Measurements from ENCODE around the gene PLGRKT. TPM values are rescaled to one million over a fixed set of nuclear protein-coding genes. Genes with fewer than 3 reads are reported as not detected.

PLGRKT gene
- total RNA-seq, 2 donors from 2014 or later, result 3.3 to 7.8 TPM

DNA sequence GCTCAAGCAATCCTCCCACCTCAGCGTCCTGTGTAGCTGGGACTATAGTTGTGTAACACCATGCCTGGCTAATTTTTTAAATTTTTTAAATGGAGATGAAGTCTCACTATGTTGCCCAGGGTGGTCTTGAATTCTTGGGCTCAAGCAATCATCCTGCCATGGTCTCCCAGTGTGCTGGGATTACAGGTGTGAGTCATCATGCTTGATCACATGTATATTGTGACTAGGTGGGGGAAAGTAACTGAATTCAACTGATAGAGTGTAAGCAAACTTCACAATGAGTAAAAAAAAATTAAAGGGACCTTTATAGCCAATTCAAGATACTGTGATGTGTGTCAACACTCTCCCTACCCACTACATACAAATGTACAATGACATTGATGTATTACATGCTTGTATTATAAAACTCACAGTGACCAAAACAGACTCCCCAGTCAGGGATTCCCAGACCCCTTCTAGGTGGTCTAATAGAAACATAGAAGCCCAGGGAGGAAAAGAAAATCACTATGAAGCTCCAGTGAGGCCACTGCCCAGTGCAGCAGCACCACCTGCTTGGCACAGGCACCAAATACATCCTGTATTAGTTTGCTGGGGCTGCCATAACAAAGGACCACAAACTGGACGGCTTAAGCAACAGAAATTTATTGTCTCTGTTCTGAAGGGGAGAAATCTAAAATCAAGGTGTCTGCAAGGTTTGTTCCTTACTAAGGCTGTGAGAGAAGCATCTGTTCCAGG, 8.8 kb downstream of the PLGRKT start:
- H3K4me1 ChIP-seq, result no peaks in the 10 kb centered on the region
- no peaks in the 10 kb centered on the region for H3K27me3 ChIP-seq
- ATAC-seq (no peak), DNase-seq (no peak)
- TF ChIP-seq, protein P1, sequence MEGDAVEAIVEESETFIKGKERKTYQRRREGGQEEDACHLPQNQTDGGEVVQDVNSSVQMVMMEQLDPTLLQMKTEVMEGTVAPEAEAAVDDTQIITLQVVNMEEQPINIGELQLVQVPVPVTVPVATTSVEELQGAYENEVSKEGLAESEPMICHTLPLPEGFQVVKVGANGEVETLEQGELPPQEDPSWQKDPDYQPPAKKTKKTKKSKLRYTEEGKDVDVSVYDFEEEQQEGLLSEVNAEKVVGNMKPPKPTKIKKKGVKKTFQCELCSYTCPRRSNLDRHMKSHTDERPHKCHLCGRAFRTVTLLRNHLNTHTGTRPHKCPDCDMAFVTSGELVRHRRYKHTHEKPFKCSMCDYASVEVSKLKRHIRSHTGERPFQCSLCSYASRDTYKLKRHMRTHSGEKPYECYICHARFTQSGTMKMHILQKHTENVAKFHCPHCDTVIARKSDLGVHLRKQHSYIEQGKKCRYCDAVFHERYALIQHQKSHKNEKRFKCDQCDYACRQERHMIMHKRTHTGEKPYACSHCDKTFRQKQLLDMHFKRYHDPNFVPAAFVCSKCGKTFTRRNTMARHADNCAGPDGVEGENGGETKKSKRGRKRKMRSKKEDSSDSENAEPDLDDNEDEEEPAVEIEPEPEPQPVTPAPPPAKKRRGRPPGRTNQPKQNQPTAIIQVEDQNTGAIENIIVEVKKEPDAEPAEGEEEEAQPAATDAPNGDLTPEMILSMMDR (IDR thresholded peaks at IDR 0.05), result no peak
- no peak for TF ChIP-seq POLR2A (IDR thresholded peaks at IDR 0.05)
- no peaks in the 10 kb centered on the region for H3K9me3 ChIP-seq
- no peaks in the 10 kb centered on the region for H3K36me3 ChIP-seq (replicated peaks in 1 of 2; ENCODE audit: insufficient read depth in 1 of 2, low read depth in 2 of 2)
- no peak overlapping the region for H3K4me3 ChIP-seq
- intact Hi-C loops (cut with DNase I), result no loop called here
- WGBS, 2 donors, result 81 to 97% methylated on average over 2 of the region's 2 CpGs
- H3K27ac ChIP-seq, result no peak overlapping the region

DNA sequence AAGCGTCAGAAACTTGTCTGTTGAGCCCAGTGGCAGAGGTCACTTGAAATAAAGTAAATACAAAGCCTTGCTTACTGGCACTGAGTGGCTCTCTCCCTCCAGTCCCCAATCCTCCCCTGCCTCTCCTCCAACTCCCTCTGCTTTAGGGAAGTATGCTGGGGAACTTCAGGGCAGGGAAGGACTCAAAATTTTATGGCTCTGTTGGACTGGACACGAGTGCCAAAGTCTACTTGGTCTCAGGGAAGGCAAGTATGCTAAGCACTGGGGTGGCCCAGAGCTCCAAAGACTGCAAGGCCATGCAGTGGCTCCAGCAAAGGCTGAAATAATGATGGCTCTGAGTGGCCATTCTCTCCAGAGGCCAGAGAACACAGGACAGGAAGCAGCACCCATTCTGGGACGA, 9.6 kb downstream of the PLGRKT start:
- no peak for DNase-seq
- intact Hi-C loops (cut with DNase I), result no loop called here
- no peaks in the 10 kb centered on the region for H3K36me3 ChIP-seq (replicated peaks in 1 of 2; ENCODE audit: insufficient read depth in 1 of 2, low read depth in 2 of 2)
- no peaks in the 10 kb centered on the region for H3K4me1 ChIP-seq
- no peak overlapping the region for H3K27ac ChIP-seq
- H3K9me3 ChIP-seq, result no peaks in the 10 kb centered on the region
- 56 to 72% methylated on average over 3 of the region's 3 CpGs for WGBS, 2 donors
- TF ChIP-seq, protein P1 (IDR thresholded peaks at IDR 0.05), result no peak
- no peak for TF ChIP-seq POLR2A (IDR thresholded peaks at IDR 0.05)
- H3K27me3 ChIP-seq, result no peaks in the 10 kb centered on the region
- no peak overlapping the region for H3K4me3 ChIP-seq
- no peak for ATAC-seq

DNA sequence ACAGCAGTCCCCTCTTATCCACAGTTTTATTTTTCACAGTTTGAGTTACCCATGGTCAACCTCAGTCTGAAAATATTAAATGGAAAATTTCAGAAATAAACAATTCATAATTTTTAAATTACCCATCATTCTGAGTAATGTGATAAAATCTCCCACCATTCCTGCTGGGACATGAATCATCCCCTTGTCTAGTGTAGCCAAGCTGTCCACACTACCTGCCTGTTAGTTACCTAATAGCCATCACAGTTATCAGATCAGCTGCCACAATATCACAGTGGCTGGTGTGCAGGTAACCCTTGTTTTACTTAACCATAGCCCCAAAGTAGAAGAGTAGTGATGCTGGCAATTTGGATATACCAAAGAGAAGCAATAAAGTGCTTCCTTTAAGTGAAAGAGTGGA, 10.7 kb downstream of the PLGRKT start:
- no peak overlapping the region for H3K27ac ChIP-seq
- DNase-seq (no peak), ATAC-seq (no peak)
- TF ChIP-seq POLR2A (IDR thresholded peaks at IDR 0.05), result no peak
- TF ChIP-seq, protein P1 (IDR thresholded peaks at IDR 0.05), result no peak
- intact Hi-C loops (cut with DNase I), result no loop called here
- H3K4me1 ChIP-seq, result no peaks in the 10 kb centered on the region
- no peaks in the 10 kb centered on the region for H3K27me3 ChIP-seq
- no peak overlapping the region for H3K4me3 ChIP-seq
- no peaks in the 10 kb centered on the region for H3K9me3 ChIP-seq
- no peaks in the 10 kb centered on the region for H3K36me3 ChIP-seq (replicated peaks in 1 of 2; ENCODE audit: insufficient read depth in 1 of 2, low read depth in 2 of 2)

DNA sequence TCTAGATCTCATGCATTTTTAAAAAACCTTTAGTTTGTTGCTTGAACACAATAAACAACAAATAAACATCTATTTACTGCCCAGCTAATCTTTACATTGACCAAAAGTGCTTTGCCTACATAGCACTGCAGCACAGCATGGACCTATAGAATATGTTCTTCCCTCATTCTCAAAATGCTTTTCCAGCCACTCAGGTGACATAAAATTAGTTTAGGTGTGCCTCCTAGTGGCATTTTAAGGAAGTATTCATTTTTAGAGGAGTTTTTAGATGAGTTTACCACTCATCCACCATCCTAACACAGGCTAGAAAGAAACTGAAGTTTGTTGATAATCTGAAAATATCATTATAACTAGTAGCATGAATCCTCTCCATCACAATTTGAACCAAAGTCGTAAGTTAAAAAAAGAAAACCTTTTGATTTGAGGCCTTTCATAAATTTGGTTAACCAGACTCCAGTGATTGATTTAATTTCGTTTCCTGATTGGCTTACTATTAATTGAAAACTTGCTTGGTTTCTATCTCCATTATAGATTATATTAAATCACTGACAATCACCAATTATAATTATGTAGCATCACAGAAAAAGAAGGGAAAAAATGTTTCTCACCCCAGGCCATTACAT, 12.6 kb downstream of the PLGRKT start:
- H3K9me3 ChIP-seq, result no peaks in the 10 kb centered on the region
- ATAC-seq, result no peak
- 88 to 94% methylated on average over 2 of the region's 2 CpGs for WGBS, 2 donors
- DNase-seq, result no peak
- no peaks in the 10 kb centered on the region for H3K27me3 ChIP-seq
- no peak overlapping the region for H3K27ac ChIP-seq
- intact Hi-C loops (cut with DNase I), result no loop called here
- no peaks in the 10 kb centered on the region for H3K36me3 ChIP-seq (replicated peaks in 1 of 2; ENCODE audit: insufficient read depth in 1 of 2, low read depth in 2 of 2)
- H3K4me1 ChIP-seq, result no peaks in the 10 kb centered on the region
- no peak for TF ChIP-seq POLR2A (IDR thresholded peaks at IDR 0.05)
- TF ChIP-seq, protein P1 (IDR thresholded peaks at IDR 0.05), result peak in 4 of 7 experiments; percentile 6 to 29 (median 19)
- no peak overlapping the region for H3K4me3 ChIP-seq

DNA sequence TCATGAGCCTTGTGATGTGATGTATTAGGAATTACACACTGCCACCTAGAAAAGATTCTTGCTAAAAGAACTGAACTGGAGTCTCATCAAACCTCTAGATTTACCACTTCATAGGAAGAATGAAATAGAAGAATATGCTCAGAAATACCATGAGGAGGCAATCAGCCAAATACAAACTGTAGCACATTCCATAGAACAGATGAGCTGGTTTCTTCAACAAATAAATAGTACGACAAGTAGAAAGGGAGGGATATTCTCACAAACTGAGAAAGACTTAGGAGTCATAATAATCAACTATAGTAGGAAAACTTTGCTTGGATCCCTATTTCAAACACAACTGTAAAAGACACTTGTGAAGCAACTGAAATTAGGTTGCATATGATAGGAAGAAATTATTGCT, 15.4 kb downstream of the PLGRKT start:
- Histone ChIP-seq H3K27ac (no peak overlapping the region), H3K36me3 (replicated peaks in 1 of 2; ENCODE audit: insufficient read depth in 1 of 2, low read depth in 2 of 2) (no peaks in the 10 kb centered on the region), H3K4me3 (no peak overlapping the region), H3K4me1 (no peaks in the 10 kb centered on the region), H3K27me3 (no peaks in the 10 kb centered on the region), H3K9me3 (no peaks in the 10 kb centered on the region)
- intact Hi-C loops (cut with DNase I), result no loop called here
- TF ChIP-seq POLR2A (IDR thresholded peaks at IDR 0.05), result no peak
- TF ChIP-seq, protein P1 (IDR thresholded peaks at IDR 0.05), result no peak
- WGBS, 2 donors, result 86 to 90% methylated on average over 1 of the region's 1 CpG
- ATAC-seq (no peak), DNase-seq (no peak)

Measured in body of pancreas (tissue), 4 donors.